ENCODE measurements around the gene CHRM1.
A peak's percentile ranks its signal among the peaks of the same experiment; 100 is the strongest.

CHRM1 gene

GRCh38 chr11:62925745-62926679 is 4.8 kb upstream of the CHRM1 start:
- no peak for DNase-seq

- DNase-seq: no peak
Measured at GRCh38 chr11:62925308-62925707, 4.1 kb upstream of the CHRM1 start.

GRCh38 chr11:62923601-62924411 is 2.6 kb upstream of the CHRM1 start:
- DNase-seq: no peak

- no peak for DNase-seq
Measured at GRCh38 chr11:62922653-62923431, 1.7 kb upstream of the CHRM1 start.

- no peak for DNase-seq
Measured at GRCh38 chr11:62922189-62922589, 1.0 kb upstream of the CHRM1 start.

- DNase-seq: peak; percentile 80
Measured at GRCh38 chr11:62921573-62922188, 518 bp upstream of the CHRM1 start.

- DNase-seq: no peak
Measured at GRCh38 chr11:62919898-62920640, 1.1 kb downstream of the CHRM1 start.

- no peak for DNase-seq
Measured at GRCh38 chr11:62919476-62919875, 1.7 kb downstream of the CHRM1 start.

GRCh38 chr11:62918531-62918930 is 2.6 kb downstream of the CHRM1 start:
- DNase-seq: no peak

- no peak for DNase-seq
Measured at GRCh38 chr11:62917906-62918502, 3.2 kb downstream of the CHRM1 start.

- DNase-seq: no peak
Measured at GRCh38 chr11:62914416-62914815, 6.7 kb downstream of the CHRM1 start.

GRCh38 chr11:62912268-62912667 is 8.9 kb downstream of the CHRM1 start:
- no peak for DNase-seq

GRCh38 chr11:62911137-62912130 is 9.7 kb downstream of the CHRM1 start:
- DNase-seq: no peak

GRCh38 chr11:62910141-62910882 is 10.9 kb downstream of the CHRM1 start:
- no peak for DNase-seq

- peak; percentile 85 for DNase-seq
Measured at GRCh38 chr11:62909107-62909894, 11.9 kb downstream of the CHRM1 start.

GRCh38 chr11:62908468-62909072 is 12.6 kb downstream of the CHRM1 start:
- DNase-seq: no peak

- DNase-seq: peak; percentile 58
Measured at GRCh38 chr11:62905927-62906531, 15.1 kb downstream of the CHRM1 start.

GRCh38 chr11:62905296-62905695 is 15.9 kb downstream of the CHRM1 start:
- no peak for DNase-seq

Data from COR-L47 (cell line).